ENCODE results near the gene RNF11.
A peak's percentile ranks its signal among the peaks of the same experiment; 100 is the strongest.

Gene RNF11

GRCh38 chr1:51295926-51296325, 59.9 kb downstream of the RNF11 start:
- no peak for DNase-seq (ENCODE audit: low read depth in 2 of 2)

- DNase-seq (ENCODE audit: low read depth in 2 of 2), result peak; percentile 62 to 73
Observed at GRCh38 chr1:51296383-51297357, 60.6 kb downstream of the RNF11 start.

GRCh38 chr1:51297401-51298321, 61.6 kb downstream of the RNF11 start:
- no peak for DNase-seq (ENCODE audit: low read depth in 2 of 2)

- no peak for DNase-seq (ENCODE audit: low read depth in 2 of 2)
Observed at GRCh38 chr1:51298322-51298705, 62.2 kb downstream of the RNF11 start.

- no peak for DNase-seq (ENCODE audit: low read depth in 2 of 2)
Observed at GRCh38 chr1:51299185-51299885, 63.3 kb downstream of the RNF11 start.

GRCh38 chr1:51299981-51300670, 64.1 kb downstream of the RNF11 start:
- DNase-seq (ENCODE audit: low read depth in 2 of 2), result no peak

GRCh38 chr1:51301152-51301843, 65.2 kb downstream of the RNF11 start:
- no peak for DNase-seq (ENCODE audit: low read depth in 2 of 2)

- no peak for DNase-seq (ENCODE audit: low read depth in 2 of 2)
Observed at GRCh38 chr1:51301844-51302162, 65.7 kb downstream of the RNF11 start.

- DNase-seq (ENCODE audit: low read depth in 2 of 2), result no peak
Observed at GRCh38 chr1:51302270-51302669, 66.2 kb downstream of the RNF11 start.

- no peak for DNase-seq (ENCODE audit: low read depth in 2 of 2)
Observed at GRCh38 chr1:51302746-51303145, 66.7 kb downstream of the RNF11 start.

- no peak for DNase-seq (ENCODE audit: low read depth in 2 of 2)
Observed at GRCh38 chr1:51303315-51303714, 67.2 kb downstream of the RNF11 start.

- no peak for DNase-seq (ENCODE audit: low read depth in 2 of 2)
Observed at GRCh38 chr1:51303751-51304251, 67.7 kb downstream of the RNF11 start.

GRCh38 chr1:51304360-51304759, 68.3 kb downstream of the RNF11 start:
- DNase-seq (ENCODE audit: low read depth in 2 of 2), result no peak

- DNase-seq (ENCODE audit: low read depth in 2 of 2), result no peak
Observed at GRCh38 chr1:51305371-51305823, 69.3 kb downstream of the RNF11 start.

- no peak for DNase-seq (ENCODE audit: low read depth in 2 of 2)
Observed at GRCh38 chr1:51306950-51307349, 70.9 kb downstream of the RNF11 start.

GRCh38 chr1:51308636-51309035, 72.6 kb downstream of the RNF11 start:
- no peak for DNase-seq (ENCODE audit: low read depth in 2 of 2)

GRCh38 chr1:51309291-51309690, 73.2 kb downstream of the RNF11 start:
- no peak for DNase-seq (ENCODE audit: low read depth in 2 of 2)

GRCh38 chr1:51310871-51311613, 75.0 kb downstream of the RNF11 start:
- DNase-seq (ENCODE audit: low read depth in 2 of 2), result no peak

- DNase-seq (ENCODE audit: low read depth in 2 of 2), result no peak
Observed at GRCh38 chr1:51311826-51312225, 75.8 kb downstream of the RNF11 start.

- no peak for DNase-seq (ENCODE audit: low read depth in 2 of 2)
Observed at GRCh38 chr1:51312718-51313117, 76.6 kb downstream of the RNF11 start.
